Chondrocyte (in vitro differentiated cells): ENCODE data around the gene IGFBPL1. TPM values are rescaled to one million over a fixed set of nuclear protein-coding genes. Genes with fewer than 3 reads are reported as not detected.
A peak's percentile ranks its signal among the peaks of the same experiment; 100 is the strongest.

ENCODE experiments used
- DNase-seq: peaks from one replicate; pipeline ENCODE4 v3.0.0; 2021; ENCODE audit warnings: mixed read lengths, low spot score
- H3K27ac Mint-ChIP-seq: one replicate; pipeline ENCODE4 v1.8.0; 2021; ENCODE audit warnings: mild to moderate bottlenecking, moderate library complexity, mixed read lengths; ENCODE audit not compliant: unreplicated experiment
- H3K27me3 Mint-ChIP-seq: 2 replicates; pipeline ENCODE4 v1.8.0; 2021; ENCODE audit warnings: low read depth, mixed read lengths
- H3K36me3 Mint-ChIP-seq: 2 replicates; pipeline ENCODE4 v1.8.0; 2021; ENCODE audit warnings: low read depth, mixed read lengths
- H3K4me1 Mint-ChIP-seq: 2 replicates; pipeline ENCODE4 v1.8.0; 2021; ENCODE audit warnings: low read depth, mild to moderate bottlenecking, mixed read lengths
- H3K4me3 Mint-ChIP-seq: one replicate; pipeline ENCODE4 v1.8.0; 2021; ENCODE audit warnings: mild to moderate bottlenecking, moderate library complexity, mixed read lengths; ENCODE audit not compliant: unreplicated experiment
- H3K9me3 Mint-ChIP-seq: 2 replicates; pipeline ENCODE4 v1.8.0; 2021; ENCODE audit warnings: low read depth, mixed read lengths
- total RNA-seq: library from RNA; stranded (reverse); gene quantifications from 3 replicates; pipeline ENCODE4 v1.2.1, GENCODE V29; 2021
- TF ChIP-seq, protein P1 (sequence below): fragments of 200-600 bp; sonication (generic); IDR thresholded peaks from 2 replicates; pipeline ENCODE4 v1.5.0; 2021; ENCODE audit warnings: antibody characterized with exemption, mild to moderate bottlenecking, moderate library complexity

Gene IGFBPL1
- total RNA-seq, 1 donor from 2014 or later, result 2.8 TPM

DNA sequence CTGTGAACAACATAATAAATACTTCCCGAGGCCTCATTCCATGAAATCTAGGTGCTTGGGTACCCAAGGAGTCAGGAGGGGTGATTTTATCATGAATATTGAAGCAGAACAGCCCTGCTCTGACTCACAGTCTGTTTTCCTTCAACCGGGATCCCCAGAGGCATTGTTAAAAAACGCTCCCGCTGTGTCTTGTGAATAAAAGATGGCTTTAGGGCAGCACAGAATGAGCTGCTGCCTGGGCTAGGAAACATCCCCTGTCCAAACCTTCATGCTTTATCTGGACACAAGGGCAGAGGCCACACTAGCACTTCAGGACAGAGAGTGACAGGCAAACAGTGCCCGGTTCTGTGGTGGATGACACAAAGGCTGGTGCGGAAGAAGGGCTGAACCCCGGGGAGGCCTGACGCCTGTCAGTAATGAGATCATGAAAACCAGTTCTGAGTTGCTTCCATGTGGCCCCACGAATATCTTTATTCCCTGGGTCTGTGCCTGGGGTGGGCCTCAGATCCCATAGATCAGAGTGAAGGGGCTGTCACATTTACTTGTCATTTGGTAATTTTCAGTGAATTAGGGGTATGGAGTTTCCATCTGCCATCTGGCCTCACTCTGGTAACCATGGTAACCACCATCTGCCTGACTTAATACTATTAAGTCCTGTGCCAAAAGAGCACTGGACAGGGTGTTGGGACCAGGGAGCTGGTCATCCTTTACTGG is 2.6 kb downstream of the IGFBPL1 start:
- Mint-ChIP-seq H3K9me3 (no peaks in the 10 kb centered on the region), H3K4me3 (no peak overlapping the region), H3K27ac (no peak overlapping the region), H3K4me1 (peaks cover 12% of the 10 kb centered on the region), H3K27me3 (peaks cover 7% of the 10 kb centered on the region), H3K36me3 (no peaks in the 10 kb centered on the region)
- TF ChIP-seq, protein P1, sequence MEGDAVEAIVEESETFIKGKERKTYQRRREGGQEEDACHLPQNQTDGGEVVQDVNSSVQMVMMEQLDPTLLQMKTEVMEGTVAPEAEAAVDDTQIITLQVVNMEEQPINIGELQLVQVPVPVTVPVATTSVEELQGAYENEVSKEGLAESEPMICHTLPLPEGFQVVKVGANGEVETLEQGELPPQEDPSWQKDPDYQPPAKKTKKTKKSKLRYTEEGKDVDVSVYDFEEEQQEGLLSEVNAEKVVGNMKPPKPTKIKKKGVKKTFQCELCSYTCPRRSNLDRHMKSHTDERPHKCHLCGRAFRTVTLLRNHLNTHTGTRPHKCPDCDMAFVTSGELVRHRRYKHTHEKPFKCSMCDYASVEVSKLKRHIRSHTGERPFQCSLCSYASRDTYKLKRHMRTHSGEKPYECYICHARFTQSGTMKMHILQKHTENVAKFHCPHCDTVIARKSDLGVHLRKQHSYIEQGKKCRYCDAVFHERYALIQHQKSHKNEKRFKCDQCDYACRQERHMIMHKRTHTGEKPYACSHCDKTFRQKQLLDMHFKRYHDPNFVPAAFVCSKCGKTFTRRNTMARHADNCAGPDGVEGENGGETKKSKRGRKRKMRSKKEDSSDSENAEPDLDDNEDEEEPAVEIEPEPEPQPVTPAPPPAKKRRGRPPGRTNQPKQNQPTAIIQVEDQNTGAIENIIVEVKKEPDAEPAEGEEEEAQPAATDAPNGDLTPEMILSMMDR, result no peak
- DNase-seq, result no peak

DNA sequence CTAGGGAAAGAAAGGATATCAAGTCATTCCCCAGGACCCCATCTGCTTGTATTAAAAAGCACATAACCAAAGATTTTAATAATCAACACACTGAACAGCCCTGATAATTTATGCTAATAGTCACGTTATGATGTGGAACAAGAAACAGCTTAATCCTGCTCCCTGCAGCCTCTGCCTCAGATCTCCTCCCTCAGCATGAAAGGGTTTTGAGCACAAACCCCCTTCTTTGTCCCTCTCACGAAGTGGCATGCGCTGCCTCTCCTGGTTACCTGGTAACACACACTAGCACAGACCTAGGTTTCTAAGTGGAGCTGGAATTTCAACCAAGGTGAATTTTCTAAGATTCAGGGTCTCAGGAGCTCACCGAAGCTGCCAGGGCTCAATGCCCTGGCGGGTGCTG is 5.1 kb downstream of the IGFBPL1 start:
- Mint-ChIP-seq H3K27me3 (no peaks in the 10 kb centered on the region), H3K27ac (no peak overlapping the region), H3K4me3 (no peak overlapping the region), H3K9me3 (no peaks in the 10 kb centered on the region), H3K4me1 (peaks cover 12% of the 10 kb centered on the region), H3K36me3 (no peaks in the 10 kb centered on the region)
- no peak for DNase-seq
- TF ChIP-seq, protein P1, result no peak

DNA sequence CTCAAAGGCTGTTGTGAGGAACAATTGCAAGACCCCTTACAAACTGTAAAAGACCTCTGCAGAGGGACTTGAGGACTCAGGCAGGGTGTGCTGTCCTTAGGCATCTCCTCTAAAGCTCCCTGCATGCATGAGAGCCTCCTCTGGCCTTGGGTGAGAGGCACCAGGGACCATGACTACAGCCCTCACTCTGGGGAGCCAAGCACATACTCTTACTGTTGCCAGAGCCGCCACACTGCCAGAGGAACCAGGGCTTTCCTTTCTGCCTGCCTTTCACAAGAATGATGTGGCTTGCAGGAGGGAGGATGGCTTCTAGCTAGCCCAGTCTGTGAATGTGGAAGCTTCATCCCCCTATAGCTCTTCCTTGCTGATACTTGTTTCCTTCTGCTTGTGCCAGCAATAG is 5.9 kb downstream of the IGFBPL1 start:
- no peak for DNase-seq
- Mint-ChIP-seq H3K9me3 (no peaks in the 10 kb centered on the region), H3K36me3 (no peaks in the 10 kb centered on the region), H3K4me1 (peaks cover 12% of the 10 kb centered on the region), H3K27ac (no peak overlapping the region), H3K4me3 (no peak overlapping the region), H3K27me3 (no peaks in the 10 kb centered on the region)
- TF ChIP-seq, protein P1, result no peak

DNA sequence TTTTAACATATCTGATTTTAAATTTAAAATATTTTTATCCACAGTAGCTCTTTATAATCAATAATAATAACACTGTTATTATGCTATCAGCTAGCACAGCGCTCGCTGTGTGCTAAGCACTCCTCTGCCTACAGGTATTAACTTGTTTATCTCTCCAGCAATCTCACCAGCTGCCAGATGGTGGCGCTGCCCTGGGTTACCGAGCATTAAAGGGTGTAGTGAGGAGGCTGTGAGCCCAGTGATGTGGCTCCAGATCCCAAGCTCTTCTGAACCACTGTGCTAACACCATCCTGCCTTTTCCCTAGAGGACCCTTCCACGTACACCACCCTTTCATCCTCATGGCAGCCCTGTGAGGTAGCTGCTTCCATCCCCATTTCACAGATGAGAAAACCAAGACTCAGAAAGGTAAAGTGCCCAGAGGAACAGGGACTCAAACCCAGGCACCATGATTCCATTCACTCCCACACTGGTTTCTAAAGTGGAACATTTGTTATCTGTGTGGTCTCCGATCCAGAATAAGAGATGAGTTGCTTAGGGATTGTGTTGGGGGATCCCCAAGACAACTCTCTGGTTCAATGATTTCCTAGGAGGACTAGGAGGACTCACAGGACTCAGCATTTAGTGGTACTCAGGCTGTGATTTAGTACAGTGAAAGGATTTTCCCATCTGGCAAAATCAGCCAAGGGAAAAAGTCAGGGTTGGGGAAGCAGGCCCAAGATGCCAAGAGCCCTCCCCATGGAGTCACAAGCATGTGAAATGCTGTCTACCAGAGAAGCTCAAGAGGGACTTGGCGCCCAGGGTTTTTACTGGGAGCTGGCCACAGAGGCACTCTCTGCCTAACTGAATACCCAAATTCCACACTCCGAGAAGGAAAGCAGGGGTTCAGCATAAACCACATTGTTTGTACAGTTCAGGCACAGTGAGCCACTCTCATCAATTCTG is 7.0 kb downstream of the IGFBPL1 start:
- TF ChIP-seq, protein P1, result peak; percentile 77
- Mint-ChIP-seq H3K4me3 (no peak overlapping the region), H3K27me3 (no peaks in the 10 kb centered on the region), H3K27ac (no peak overlapping the region), H3K4me1 (peaks cover 12% of the 10 kb centered on the region), H3K36me3 (no peaks in the 10 kb centered on the region), H3K9me3 (no peaks in the 10 kb centered on the region)
- DNase-seq, result no peak

DNA sequence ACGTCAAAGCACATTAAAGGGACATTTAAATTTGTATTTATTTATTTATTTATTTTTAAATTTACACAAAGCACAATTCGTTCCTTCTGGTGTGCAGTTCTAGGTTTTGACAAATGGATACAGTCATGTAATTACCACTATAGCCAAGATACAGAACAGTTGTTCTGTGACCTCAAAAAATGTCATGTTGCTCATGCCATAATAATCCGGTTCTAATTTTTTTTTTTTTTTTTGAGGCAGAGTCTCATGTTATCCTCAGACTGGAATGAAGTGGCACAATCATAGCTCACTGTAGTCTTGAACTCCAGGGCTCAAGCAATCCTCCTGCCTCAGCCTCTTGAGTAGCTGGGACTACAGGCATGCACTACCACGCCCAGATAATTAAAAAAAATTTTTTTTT is 7.8 kb downstream of the IGFBPL1 start:
- DNase-seq, result no peak
- no peaks in the 10 kb centered on the region for H3K9me3 Mint-ChIP-seq
- no peaks in the 10 kb centered on the region for H3K27me3 Mint-ChIP-seq
- TF ChIP-seq, protein P1, result no peak
- peaks cover 5% of the 10 kb centered on the region for H3K4me1 Mint-ChIP-seq
- no peak overlapping the region for H3K4me3 Mint-ChIP-seq
- H3K36me3 Mint-ChIP-seq, result no peaks in the 10 kb centered on the region
- H3K27ac Mint-ChIP-seq, result no peak overlapping the region
